CD4-positive, CD25-positive, alpha-beta regulatory T cell (primary cell): ENCODE measurements around the gene ATXN2. TPM values are rescaled to one million over a fixed set of nuclear protein-coding genes. Genes with fewer than 3 reads are reported as not detected.

Experiments
- ATAC-seq, 2 donors: fragments of 150-1000 bp; cut with Tn5 transposase; one replicate each; pipeline ENCODE4 v1.10.0; 2021; ENCODE audit warnings: low read depth in 2 of 2, moderate number of reproducible peaks in 2 of 2, moderate library complexity in 1 of 2
- DNase-seq, 3 donors: peaks; one replicate each; pipeline versions ENCODE4 v3.0.0 to v3.0.0-alpha.2; 2012 to 2022; ENCODE audit warnings: mixed read lengths in 1 of 3
- H3K27ac ChIP-seq: one replicate; pipeline ENCODE4 v1.7.0; 2013; ENCODE audit warnings: mild to moderate bottlenecking, low read length; ENCODE audit not compliant: insufficient read depth, poor library complexity, severe bottlenecking
- H3K27me3 ChIP-seq: one replicate; pipeline ENCODE4 v1.7.0; 2013; ENCODE audit warnings: low read length; ENCODE audit not compliant: control insufficient read depth, insufficient read depth
- H3K36me3 ChIP-seq: one replicate; pipeline ENCODE4 v1.7.0; 2013; ENCODE audit warnings: mild to moderate bottlenecking, low read length, moderate library complexity; ENCODE audit not compliant: control insufficient read depth, insufficient read depth
- H3K4me1 ChIP-seq: 2 replicates; pipeline ENCODE4 v1.7.0; 2013; ENCODE audit warnings: mild to moderate bottlenecking, low read length; ENCODE audit not compliant: insufficient read depth, control insufficient read depth, poor library complexity, severe bottlenecking
- H3K4me3 ChIP-seq: one replicate; pipeline ENCODE4 v1.7.0; 2013; ENCODE audit warnings: low read depth, mild to moderate bottlenecking, low read length, moderate library complexity
- H3K9me3 ChIP-seq, 2 experiments: 1 replicate in 1 of 2; 2 replicates in 1 of 2; pipeline ENCODE4 v1.7.0; 2013; ENCODE audit warnings: low read length in 2 of 2, mild to moderate bottlenecking in 1 of 2, moderate library complexity in 1 of 2; ENCODE audit not compliant: control insufficient read depth in 2 of 2
- H3K27ac Mint-ChIP-seq, 3 donors: one replicate each; pipeline ENCODE4 v1.8.0; 2020 to 2022; ENCODE audit warnings: mild to moderate bottlenecking in 3 of 3, mixed read lengths in 3 of 3, moderate library complexity in 2 of 3
- H3K27me3 Mint-ChIP-seq: one replicate; pipeline ENCODE4 v1.8.0; 2022; ENCODE audit warnings: mild to moderate bottlenecking, mixed read lengths
- H3K36me3 Mint-ChIP-seq: one replicate; pipeline ENCODE4 v1.8.0; 2020; ENCODE audit warnings: mixed read lengths
- H3K4me1 Mint-ChIP-seq, 4 donors: one replicate each; pipeline ENCODE4 v1.8.0; 2020 to 2022; ENCODE audit warnings: mixed read lengths in 4 of 4, mild to moderate bottlenecking in 1 of 4
- H3K4me3 Mint-ChIP-seq, 4 donors: one replicate each; pipeline ENCODE4 v1.8.0; 2020 to 2022; ENCODE audit warnings: mild to moderate bottlenecking in 4 of 4, mixed read lengths in 4 of 4, moderate library complexity in 3 of 4
- H3K9me3 Mint-ChIP-seq, 7 donors: one replicate each; pipeline ENCODE4 v1.8.0; 2020 to 2022; ENCODE audit warnings: mixed read lengths in 7 of 7, mild to moderate bottlenecking in 3 of 7, moderate library complexity in 2 of 7
- polyA plus RNA-seq, 4 donors: library from polyadenylated mRNA; unstranded; fragments of 300-500 nt; fragmentation: Illumina TruSeq; gene quantifications; one replicate each; pipeline ENCODE4 v1.2.3, GENCODE V29; 2021
- total RNA-seq: library from RNA; stranded (reverse); gene quantifications from one replicate; pipeline ENCODE4 v1.2.3, GENCODE V29; 2022

ATXN2 gene
- total and polyA plus RNA-seq, 5 donors from 2014 or later = 9.7 to 43.1 (median 14.8) TPM

DNA sequence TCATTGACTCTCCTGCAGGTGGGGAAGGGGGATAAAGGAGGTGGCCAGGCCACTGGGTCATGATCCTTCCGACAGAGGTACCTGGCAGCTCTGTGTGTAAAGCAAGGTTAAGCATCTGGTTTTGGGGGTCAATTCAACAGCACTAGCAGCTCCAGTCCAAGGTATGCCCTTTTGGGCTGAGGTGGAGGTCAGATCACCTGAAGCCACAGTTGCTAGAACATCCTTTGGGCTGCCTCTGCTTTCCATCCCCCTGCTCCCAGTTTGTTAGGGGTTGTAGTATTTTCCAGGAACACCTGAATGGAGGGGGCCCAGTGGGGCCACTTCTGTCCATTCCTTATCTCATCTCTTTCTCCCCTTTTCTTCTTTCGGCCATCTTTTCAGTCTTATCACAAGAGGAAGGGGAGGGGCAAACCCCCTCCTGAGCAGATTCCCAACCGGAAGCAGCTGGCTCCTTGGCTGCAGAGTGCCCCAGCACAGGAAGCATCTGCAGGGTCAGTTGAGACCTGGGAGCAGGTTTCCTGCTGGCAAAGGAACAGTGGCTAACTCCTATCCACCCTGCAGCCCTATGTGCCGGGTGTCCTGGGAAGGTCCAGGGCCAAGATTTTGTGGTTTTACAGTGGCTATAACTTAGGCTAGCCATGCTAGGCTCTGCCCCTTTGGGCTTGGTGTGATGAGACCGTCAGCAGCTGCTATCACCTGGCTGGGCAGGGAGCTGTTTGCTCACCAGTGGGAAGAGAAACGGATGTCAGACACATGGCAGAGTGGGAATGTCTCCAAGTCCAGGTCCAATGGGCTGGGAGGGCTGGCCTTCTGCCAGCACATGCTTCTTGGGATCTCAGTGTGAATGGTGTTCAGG is 153.2 kb downstream of the ATXN2 start:
- Mint-ChIP-seq H3K9me3 (no peaks in the 10 kb centered on the region), H3K36me3 (peaks cover 40% of the 10 kb centered on the region), H3K4me1 (peaks cover 5 to 80% (median 48%) of the 10 kb centered on the region in 4 donors), H3K27ac (peak overlapping the region; percentile 34 to 95 (median 73)), H3K4me3 (peak overlapping the region in 2 of 4 donors; percentile 45 to 50), H3K27me3 (no peaks in the 10 kb centered on the region)
- ATAC-seq = no peak
- no peak overlapping the region for H3K4me3 ChIP-seq
- peaks cover 41% of the 10 kb centered on the region for H3K36me3 ChIP-seq
- peaks cover 41% of the 10 kb centered on the region for H3K4me1 ChIP-seq
- no peaks in the 10 kb centered on the region for H3K27me3 ChIP-seq
- H3K27ac ChIP-seq = peak overlapping the region; percentile 81
- no peaks in the 10 kb centered on the region for H3K9me3 ChIP-seq
- DNase-seq = no peak

DNA sequence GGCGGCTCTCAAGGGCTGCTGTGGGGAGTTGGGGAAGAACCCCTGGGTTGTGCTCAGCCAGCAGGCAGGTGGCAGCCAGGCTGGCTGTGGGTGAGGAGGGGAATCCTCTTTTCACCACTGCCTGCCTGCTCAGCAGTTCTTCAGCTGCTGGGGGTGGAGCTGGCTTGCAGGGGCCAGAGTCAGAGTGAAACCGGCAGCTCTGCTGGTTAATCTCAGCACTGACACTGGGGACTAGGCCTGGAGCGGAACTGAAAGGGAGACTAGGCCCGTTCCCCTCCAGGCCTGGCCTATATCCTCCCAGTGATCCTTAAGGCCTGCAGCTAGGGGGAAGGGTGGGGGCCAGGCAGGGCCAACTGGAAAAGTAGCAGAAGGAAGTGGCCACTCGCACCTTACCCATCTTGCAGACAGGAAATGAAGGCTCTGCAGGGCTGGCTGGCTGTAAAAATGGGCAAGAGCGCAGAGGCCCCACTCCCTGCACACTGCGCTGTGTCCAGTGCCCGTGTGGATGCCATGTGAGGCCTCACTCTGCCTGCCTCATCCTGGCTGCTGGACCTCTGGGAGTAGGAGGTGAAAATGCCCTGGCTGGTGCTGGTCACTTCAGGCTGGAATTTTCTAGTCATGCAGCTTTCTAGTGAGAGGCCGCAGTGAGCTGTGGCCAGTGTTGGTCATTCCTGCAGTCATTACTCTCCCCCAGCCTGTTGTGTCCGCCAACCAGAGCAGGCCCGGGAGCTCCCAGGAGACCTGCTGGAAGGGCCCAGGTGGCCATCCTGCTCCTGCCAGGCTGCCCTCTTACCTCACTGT is 154.0 kb downstream of the ATXN2 start:
- H3K36me3 Mint-ChIP-seq = peaks cover 33% of the 10 kb centered on the region
- peak; percentile 95 to 97 for ATAC-seq
- DNase-seq = peak; percentile 61 to 95 (median 81)
- Histone ChIP-seq H3K27ac (peak overlapping the region; percentile 81), H3K4me1 (peaks cover 41% of the 10 kb centered on the region), H3K36me3 (peaks cover 33% of the 10 kb centered on the region), H3K9me3 (no peaks in the 10 kb centered on the region), H3K4me3 (no peak overlapping the region), H3K27me3 (no peaks in the 10 kb centered on the region)
- no peaks in the 10 kb centered on the region for H3K9me3 Mint-ChIP-seq
- H3K4me3 Mint-ChIP-seq = peak overlapping the region; percentile 45 to 83 (median 68)
- peak overlapping the region; percentile 32 to 95 (median 94) for H3K27ac Mint-ChIP-seq
- no peaks in the 10 kb centered on the region for H3K27me3 Mint-ChIP-seq
- peaks cover 5 to 81% (median 50%) of the 10 kb centered on the region in 4 donors for H3K4me1 Mint-ChIP-seq

- H3K36me3 ChIP-seq = peaks cover 31% of the 10 kb centered on the region
- peak overlapping the region; percentile 81 for H3K27ac ChIP-seq
- H3K4me3 ChIP-seq = peak overlapping the region; percentile 13
- peaks cover 5 to 86% (median 51%) of the 10 kb centered on the region in 4 donors for H3K4me1 Mint-ChIP-seq
- peak in 1 of 3 donors; percentile 78 for DNase-seq
- H3K9me3 ChIP-seq = no peaks in the 10 kb centered on the region
- no peak for ATAC-seq
- H3K36me3 Mint-ChIP-seq = peaks cover 32% of the 10 kb centered on the region
- H3K4me3 Mint-ChIP-seq = peak overlapping the region; percentile 34 to 83 (median 68)
- no peaks in the 10 kb centered on the region for H3K27me3 Mint-ChIP-seq
- H3K27ac Mint-ChIP-seq = peak overlapping the region; percentile 87 to 95 (median 94)
- H3K4me1 ChIP-seq = peaks cover 43% of the 10 kb centered on the region
- no peaks in the 10 kb centered on the region for H3K27me3 ChIP-seq
- H3K9me3 Mint-ChIP-seq = no peaks in the 10 kb centered on the region
These were observed 154.7 kb downstream of the ATXN2 start for GRCh38 chr12:111444314-111444924.

GRCh38 chr12:111443586-111443985 is 155.5 kb downstream of the ATXN2 start:
- H3K4me1 Mint-ChIP-seq = peaks cover 7 to 85% (median 46%) of the 10 kb centered on the region in 4 donors
- H3K9me3 Mint-ChIP-seq = no peaks in the 10 kb centered on the region
- no peaks in the 10 kb centered on the region for H3K27me3 Mint-ChIP-seq
- Histone ChIP-seq H3K9me3 (no peaks in the 10 kb centered on the region), H3K27ac (peak overlapping the region; percentile 81), H3K27me3 (no peaks in the 10 kb centered on the region), H3K4me1 (peaks cover 43% of the 10 kb centered on the region), H3K4me3 (no peak overlapping the region), H3K36me3 (peaks cover 23% of the 10 kb centered on the region)
- H3K4me3 Mint-ChIP-seq = peak overlapping the region in 1 of 4 donors; percentile 34
- H3K36me3 Mint-ChIP-seq = peaks cover 26% of the 10 kb centered on the region
- H3K27ac Mint-ChIP-seq = peak overlapping the region in 2 of 3 donors; percentile 94 to 95
- no peak for DNase-seq
- no peak for ATAC-seq

DNA sequence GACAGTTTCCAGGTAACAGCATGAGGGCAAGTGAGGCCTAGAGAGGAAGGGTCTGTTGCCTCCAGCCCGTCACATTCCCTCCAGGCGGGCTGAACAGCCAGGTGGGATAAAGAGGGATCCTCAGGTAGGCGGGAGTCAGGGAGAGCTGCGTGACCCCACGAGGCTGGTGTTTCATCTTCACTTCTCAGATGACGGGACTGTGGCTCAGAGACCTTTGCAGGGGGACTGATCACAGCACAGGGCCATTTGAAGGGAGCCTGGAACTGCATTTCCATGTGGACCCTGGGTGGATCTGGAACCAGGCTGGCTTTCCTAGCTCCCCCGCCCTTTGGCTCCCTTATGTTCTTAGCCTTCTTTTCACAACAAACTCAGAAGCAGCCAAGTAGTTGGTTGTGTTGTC is 156.0 kb downstream of the ATXN2 start:
- Mint-ChIP-seq H3K9me3 (peaks cover 0 to under 1% (median 0%) of the 10 kb centered on the region in 7 donors), H3K36me3 (peaks cover 24% of the 10 kb centered on the region), H3K27ac (peak overlapping the region in 2 of 3 donors; percentile 94 to 95), H3K4me1 (peaks cover 10 to 86% (median 48%) of the 10 kb centered on the region in 4 donors), H3K4me3 (peak overlapping the region in 1 of 4 donors; percentile 34), H3K27me3 (no peaks in the 10 kb centered on the region)
- ATAC-seq = no peak
- Histone ChIP-seq H3K36me3 (peaks cover 18% of the 10 kb centered on the region), H3K27ac (peak overlapping the region; percentile 81), H3K4me1 (peaks cover 43% of the 10 kb centered on the region), H3K27me3 (no peaks in the 10 kb centered on the region), H3K9me3 (no peaks in the 10 kb centered on the region), H3K4me3 (no peak overlapping the region)
- no peak for DNase-seq

- H3K9me3 Mint-ChIP-seq = peaks cover 0 to 1% (median 0%) of the 10 kb centered on the region in 7 donors
- H3K27ac Mint-ChIP-seq = peak overlapping the region; percentile 69 to 95 (median 94)
- H3K4me3 Mint-ChIP-seq = peak overlapping the region in 1 of 4 donors; percentile 63
- no peaks in the 10 kb centered on the region for H3K27me3 ChIP-seq
- ATAC-seq (no peak), DNase-seq (no peak)
- peaks cover 21% of the 10 kb centered on the region for H3K36me3 Mint-ChIP-seq
- H3K4me1 ChIP-seq = peaks cover 50% of the 10 kb centered on the region
- H3K9me3 ChIP-seq = no peaks in the 10 kb centered on the region
- H3K27ac ChIP-seq = peak overlapping the region; percentile 14
- peaks cover 10 to 90% (median 49%) of the 10 kb centered on the region in 4 donors for H3K4me1 Mint-ChIP-seq
- H3K4me3 ChIP-seq = no peak overlapping the region
- H3K36me3 ChIP-seq = peaks cover 13% of the 10 kb centered on the region
- H3K27me3 Mint-ChIP-seq = no peaks in the 10 kb centered on the region
These were observed 156.6 kb downstream of the ATXN2 start for GRCh38 chr12:111442301-111443045.
